ENCODE data around the gene TET1. TPM values are rescaled to one million over a fixed set of nuclear protein-coding genes. Genes with fewer than 3 reads are reported as not detected.

TET1 gene
- polyA plus RNA-seq, 3 donors: 0.01 to 0.08 (median 0.06) TPM

- Mint-ChIP-seq H3K27ac (no peak overlapping the region), H3K9me3 (no peaks in the 10 kb centered on the region), H3K27me3 (ENCODE audit: low read depth in 3 of 3) (peaks cover 32 to 58% (median 44%) of the 10 kb centered on the region in 3 donors), H3K36me3 (no peaks in the 10 kb centered on the region), H3K4me1 (no peaks in the 10 kb centered on the region), H3K4me3 (peak overlapping the region in 1 of 2 donors; percentile 58)
- no peaks in the 10 kb centered on the region for H3K79me2 ChIP-seq (ENCODE audit: insufficient read depth, low read length)
- WGBS (ENCODE audit: insufficient coverage): 100% methylated on average over 1 of the region's 5 CpGs
- no peaks in the 10 kb centered on the region for H3K36me3 ChIP-seq (replicated peaks in 1 of 2; ENCODE audit: control insufficient read depth in 1 of 2, insufficient read depth in 2 of 2, low read length in 2 of 2)
- no peaks in the 10 kb centered on the region for H4K20me1 ChIP-seq (ENCODE audit: insufficient read depth, low read length)
- H3K9me3 ChIP-seq (replicated peaks in 1 of 2; ENCODE audit: control insufficient read depth in 1 of 2, insufficient read depth in 1 of 2, low read length in 2 of 2): no peaks in the 10 kb centered on the region
- H3K27ac ChIP-seq (ENCODE audit: low read depth in 1 of 2, low read length in 2 of 2): no peak overlapping the region
- H3K27me3 ChIP-seq (ENCODE audit: control insufficient read depth in 2 of 2, insufficient read depth in 2 of 2, low read length in 2 of 2): peaks cover 16 to 49% of the 10 kb centered on the region in 2 donors
- H3K4me1 ChIP-seq (ENCODE audit: control insufficient read depth in 1 of 2, insufficient read depth in 2 of 2, low read length in 2 of 2): no peaks in the 10 kb centered on the region
- H3K4me3 ChIP-seq (replicated peaks in 1 of 3; ENCODE audit: low read depth in 2 of 3, low read length in 3 of 3): no peak overlapping the region
- no peak overlapping the region for H3K4me2 ChIP-seq (replicated peaks; ENCODE audit: extremely low read depth, low read length, poor library complexity, severe bottlenecking)
- no peak overlapping the region for H2AFZ ChIP-seq (ENCODE audit: insufficient read depth, low read depth, low read length, poor library complexity, severe bottlenecking)
- no peak overlapping the region for H3K9ac ChIP-seq (ENCODE audit: insufficient read depth, low read length, poor library complexity, severe bottlenecking)
- TF ChIP-seq CTCF (IDR thresholded peaks at IDR 0.05): no peak
- no peak for DNase-seq
- intact Hi-C loops (cut with micrococcal nuclease): no loop called here
These were observed 12.0 kb downstream of the TET1 start for GRCh38 chr10:68572151-68572550.

GRCh38 chr10:68574051-68574450, 13.9 kb downstream of the TET1 start:
- no peak for DNase-seq
- H3K27me3 ChIP-seq (ENCODE audit: control insufficient read depth in 2 of 2, insufficient read depth in 2 of 2, low read length in 2 of 2): peaks cover 5 to 36% of the 10 kb centered on the region in 2 donors
- TF ChIP-seq CTCF (IDR thresholded peaks at IDR 0.05): no peak
- 100% methylated on average over 1 of the region's 2 CpGs for WGBS (ENCODE audit: insufficient coverage)
- no peaks in the 10 kb centered on the region for H3K36me3 Mint-ChIP-seq
- no peaks in the 10 kb centered on the region for H3K4me1 ChIP-seq (ENCODE audit: control insufficient read depth in 1 of 2, insufficient read depth in 2 of 2, low read length in 2 of 2)
- peak overlapping the region in 1 of 2 donors; percentile 1 for H3K4me3 Mint-ChIP-seq
- no peak overlapping the region for H3K9ac ChIP-seq (ENCODE audit: insufficient read depth, low read length, poor library complexity, severe bottlenecking)
- intact Hi-C loops (cut with micrococcal nuclease): no loop called here
- H3K36me3 ChIP-seq (replicated peaks in 1 of 2; ENCODE audit: control insufficient read depth in 1 of 2, insufficient read depth in 2 of 2, low read length in 2 of 2): no peaks in the 10 kb centered on the region
- H3K27ac Mint-ChIP-seq: no peak overlapping the region
- no peaks in the 10 kb centered on the region for H3K4me1 Mint-ChIP-seq
- H3K79me2 ChIP-seq (ENCODE audit: insufficient read depth, low read length): no peaks in the 10 kb centered on the region
- no peaks in the 10 kb centered on the region for H4K20me1 ChIP-seq (ENCODE audit: insufficient read depth, low read length)
- H3K4me3 ChIP-seq (replicated peaks in 1 of 3; ENCODE audit: low read depth in 2 of 3, low read length in 3 of 3): no peak overlapping the region
- H3K9me3 ChIP-seq (replicated peaks in 1 of 2; ENCODE audit: control insufficient read depth in 1 of 2, insufficient read depth in 1 of 2, low read length in 2 of 2): no peaks in the 10 kb centered on the region
- peaks cover 26 to 51% (median 29%) of the 10 kb centered on the region in 3 donors for H3K27me3 Mint-ChIP-seq (ENCODE audit: low read depth in 3 of 3)
- no peak overlapping the region for H3K27ac ChIP-seq (ENCODE audit: low read depth in 1 of 2, low read length in 2 of 2)
- no peak overlapping the region for H2AFZ ChIP-seq (ENCODE audit: insufficient read depth, low read depth, low read length, poor library complexity, severe bottlenecking)
- no peaks in the 10 kb centered on the region for H3K9me3 Mint-ChIP-seq
- H3K4me2 ChIP-seq (replicated peaks; ENCODE audit: extremely low read depth, low read length, poor library complexity, severe bottlenecking): no peak overlapping the region

Data from CD14-positive monocyte (primary cell).